GM12878 (cell line): ENCODE data around the gene ESPL1. TPM values are rescaled to one million over a fixed set of nuclear protein-coding genes. Genes with fewer than 3 reads are reported as not detected.

ENCODE experiments used
- ATAC-seq: fragments of 200-7000 bp; cut with Tn5 transposase; 3 replicates; pipeline ENCODE4 v1.9.1; 2020; ENCODE audit warnings: mild to moderate bottlenecking, moderate library complexity
- BruUV-seq: library from RNA; stranded (reverse); fragments of 400-500 nt; replicated peaks from 2 replicates; lab custom pipeline; 2021; lab: Mats Ljungman, UMichigan
- CTCF ChIA-PET: fragments of 300-600 bp; sonication (Branson Sonifier 250); formaldehyde crosslinking; extraction: SDS; loops from one replicate; lab custom pipeline; 2021; ENCODE audit warnings: inconsistent platforms; lab: Yijun Ruan, JAX
- POLR2A ChIA-PET: fragments of 350-600 bp; formaldehyde crosslinking; extraction: SDS; loops from one replicate; lab custom pipeline; 2021; ENCODE audit warnings: inconsistent platforms; lab: Charles Lee
- RAD21 ChIA-PET: fragments of 300-600 bp; sonication (Branson Sonifier 250); formaldehyde crosslinking; loops from one replicate; lab custom pipeline; 2023; ENCODE audit warnings: antibody characterized with exemption; ENCODE audit not compliant: unreplicated experiment; lab: Charles Lee
- SMC1A ChIA-PET: fragments of 300-600 bp; sonication (Branson Sonifier 250); formaldehyde crosslinking; loops from one replicate; lab custom pipeline; 2023; ENCODE audit not compliant: unreplicated experiment, uncharacterized antibody; lab: Charles Lee
- DNase-seq: peaks from one replicate; pipeline ENCODE4 v3.0.0-alpha.2; 2011; ENCODE audit warnings: low read depth, low spot score
- FAIRE-seq: peaks from 3 replicates; lab custom pipeline; 2011; peaks lifted over from hg19 to GRCh38; lab: Jason Lieb, UNC
- H2AFZ ChIP-seq: 2 replicates; pipeline ENCODE4 v1.6.0; 2011; ENCODE audit warnings: low read depth, low read length, control low read depth; ENCODE audit not compliant: control insufficient read depth
- H3K27ac ChIP-seq: 2 replicates; pipeline ENCODE4 v1.5.1; 2011; ENCODE audit warnings: control low read depth; ENCODE audit not compliant: control insufficient read depth, insufficient read depth
- H3K27me3 ChIP-seq, 2 experiments: replicated peaks in 1 of 2; 2 replicates each; pipeline versions ENCODE4 v1.6.0 to v1.6.1; 2011; ENCODE audit warnings: low read length in 1 of 2; ENCODE audit not compliant: control insufficient read depth in 2 of 2, insufficient read depth in 2 of 2
- H3K36me3 ChIP-seq, 2 experiments: 2 replicates each; pipeline ENCODE4 v1.5.1; 2011; ENCODE audit warnings: low read length in 1 of 2; ENCODE audit not compliant: control insufficient read depth in 2 of 2, insufficient read depth in 2 of 2
- H3K4me1 ChIP-seq: 2 replicates; pipeline ENCODE4 v1.6.1; 2011; ENCODE audit warnings: mild to moderate bottlenecking, low read length, moderate library complexity, mixed read lengths; ENCODE audit not compliant: control insufficient read depth, insufficient read depth
- H3K4me2 ChIP-seq: 2 replicates; pipeline ENCODE4 v1.6.0; 2011; ENCODE audit warnings: control low read depth; ENCODE audit not compliant: control insufficient read depth, insufficient read depth
- H3K4me3 ChIP-seq: fragments of 200-600 bp; sonication (generic); 2 replicates; pipeline ENCODE4 v1.5.1; 2016
- H3K79me2 ChIP-seq: 2 replicates; pipeline ENCODE4 v1.6.0; 2011; ENCODE audit warnings: low read length; ENCODE audit not compliant: control insufficient read depth, insufficient read depth
- H3K9ac ChIP-seq: 2 replicates; pipeline ENCODE4 v1.8.0; 2011; ENCODE audit warnings: low read length, control low read depth, mixed read lengths; ENCODE audit not compliant: control insufficient read depth, insufficient read depth
- H3K9me3 ChIP-seq: replicated peaks from 3 replicates; pipeline ENCODE4 v1.5.1; 2011; ENCODE audit warnings: mild to moderate bottlenecking, low read length; ENCODE audit not compliant: control insufficient read depth, insufficient read depth
- H4K20me1 ChIP-seq: 2 replicates; pipeline ENCODE4 v1.6.0; 2011; ENCODE audit not compliant: control insufficient read depth, insufficient read depth
- BACH1 ChIP-seq: fragments of 450-650 bp; IDR thresholded peaks from 2 replicates; pipeline ENCODE4 v1.6.1; 2017; ENCODE audit warnings: mild to moderate bottlenecking, borderline replicate concordance
- DPF2 ChIP-seq: fragments of 450-650 bp; IDR thresholded peaks from 2 replicates; pipeline ENCODE4 v1.6.1; 2017; ENCODE audit warnings: mild to moderate bottlenecking
- EGR1 ChIP-seq, 2 experiments: IDR thresholded peaks; 1 replicate in 1 of 2; 2 replicates in 1 of 2; pipeline ENCODE4 v1.6.1; 2011 to 2012; ENCODE audit warnings: low read depth in 2 of 2, low read length in 2 of 2, borderline replicate concordance in 1 of 2, mild to moderate bottlenecking in 1 of 2, moderate library complexity in 1 of 2
- MYC ChIP-seq: IDR thresholded peaks from 2 replicates; pipeline ENCODE4 v1.6.1; 2011; ENCODE audit warnings: mild to moderate bottlenecking, low read length, moderate library complexity, inconsistent platforms; ENCODE audit not compliant: insufficient read depth, insufficient replicate concordance, insufficient read length, severe bottlenecking
- NBN ChIP-seq: fragments of 450-650 bp; IDR thresholded peaks from 2 replicates; pipeline ENCODE4 v1.6.1; 2016
- NKRF ChIP-seq: fragments of 450-650 bp; conservative IDR thresholded peaks from 2 replicates; pipeline ENCODE4 v1.6.1; 2017; ENCODE audit warnings: mild to moderate bottlenecking, moderate library complexity
- NR2C1 ChIP-seq: fragments of 450-650 bp; IDR thresholded peaks from 2 replicates; pipeline ENCODE4 v1.6.1; 2017; ENCODE audit warnings: antibody characterized with exemption, mild to moderate bottlenecking, moderate library complexity
- PKNOX1 ChIP-seq: fragments of 450-650 bp; IDR thresholded peaks from 2 replicates; pipeline ENCODE4 v1.6.1; 2016; ENCODE audit warnings: mild to moderate bottlenecking
- POLR2A ChIP-seq: IDR thresholded peaks from 2 replicates; pipeline ENCODE4 v1.6.1; 2011; ENCODE audit warnings: low read depth, mild to moderate bottlenecking, low read length
- POLR2AphosphoS2 ChIP-seq: IDR thresholded peaks from 2 replicates; pipeline ENCODE4 v1.6.1; 2011; ENCODE audit warnings: low read depth, mild to moderate bottlenecking, low read length, improper control_type of control experiment, moderate library complexity
- POLR2AphosphoS5 ChIP-seq: IDR thresholded peaks from 2 replicates; pipeline ENCODE4 v1.6.1; 2011; ENCODE audit warnings: mild to moderate bottlenecking, low read length, inconsistent platforms
- POU2F2 ChIP-seq: IDR thresholded peaks from 3 replicates; pipeline ENCODE4 v1.6.1; 2011; ENCODE audit warnings: low read depth, mild to moderate bottlenecking, low read length, borderline replicate concordance
- SMC3 ChIP-seq: IDR thresholded peaks from 2 replicates; pipeline ENCODE4 v1.6.1; 2011; ENCODE audit warnings: low read length, improper control_type of control experiment, borderline replicate concordance
- ZZZ3 ChIP-seq: IDR thresholded peaks from 2 replicates; pipeline ENCODE4 v1.6.1; 2011; ENCODE audit warnings: low read depth; ENCODE audit not compliant: control insufficient read depth, insufficient read length
- WGBS: methylation state at CpG from one replicate; pipeline ENCODE4 v1.1.6; 2016; ENCODE audit warnings: low lambda C conversion rate; ENCODE audit not compliant: insufficient replicate concordance, insufficient coverage; ENCODE audit errors: missing lambda C conversion rate; 5-methylcytosine and 5-hydroxymethylcytosine counted together
- in situ Hi-C: fragments of 300-500 bp; cut with MboI; formaldehyde crosslinking; loops from 9 replicates; pipeline ENCODE4 v1.14.3; 2018; ENCODE audit warnings: mixed read lengths
- intact Hi-C: fragments of 100-400 bp; cut with micrococcal nuclease; formaldehyde crosslinking; loops from one replicate; pipeline ENCODE4 v1.14.2; 2022; ENCODE audit not compliant: unreplicated experiment
- polyA plus RNA-seq, 11 experiments: library from polyadenylated mRNA; depleted of rRNA in 4 of 11; unstranded in 6 of 11; stranded (reverse) in 5 of 11; fragments of >200 nt; fragmentation: Nextera tagmentation in 4 of 11; fragmentation: Illumina TruSeq in 1 of 11; extraction: Ambion mirVana in 4 of 11; extraction: Trizol in 1 of 11; gene quantifications; 1 replicate in 1 of 11; 2 replicates in 10 of 11; pipeline versions ENCODE4 v1.2.1 to v1.2.3, GENCODE V29; 2011 to 2016; ENCODE audit warnings: inconsistent platforms in 2 of 11, missing spikeins in 2 of 11, low read depth in 1 of 11
- total RNA-seq, 4 experiments: library from RNA; depleted of rRNA in 3 of 4; stranded (reverse); fragments of >200 nt in 3 of 4; fragmentation: Illumina TruSeq in 1 of 4; extraction: Trizol in 1 of 4; gene quantifications; 2 replicates each; pipeline versions ENCODE4 v1.2.1 to v1.2.3, GENCODE V29; 2013 to 2021
- TF ChIP-seq, protein P1 (sequence below): fragments of 450-650 bp; IDR thresholded peaks from 2 replicates; pipeline ENCODE4 v1.6.1; 2017; ENCODE audit warnings: mild to moderate bottlenecking, moderate library complexity

ESPL1 gene
- total and polyA plus RNA-seq, 10 of the 15 experiments (the other 5 are each of a cell fraction or from before 2014, with no cell fraction given): 2.1 to 61.9 (median 21.2) TPM

GRCh38 chr12:53219956-53220693 is 48.0 kb upstream of the ESPL1 start:
- ChIA-PET RAD21 (interaction anchor here (0.6 to 11.1 kb wide), 18 partner anchors 9 to 198 kb away, joined by 3 to 146 read pairs (median 4); partner anchors contain the start of genes AAAS, CSAD, ESPL1 and ITGB7), SMC1A (interaction anchor here (0.7 to 16.4 kb wide), 18 partner anchors 12 to 122 kb away, joined by 3 to 155 read pairs (median 4); partner anchors contain the start of genes ESPL1, ITGB7 and PFDN5), POLR2A (interaction anchor here (0.6 to 4.4 kb wide), 11 partner anchors 12 to 214 kb away, joined by 3 to 28 read pairs (median 4); partner anchors contain the start of genes CSAD, EIF4B, ESPL1 and ITGB7), CTCF (interaction anchor here (1.1 to 15.7 kb wide), 13 partner anchors 11 to 125 kb away, joined by 3 to 315 read pairs (median 9); partner anchors contain the start of genes AAAS, CSAD, ESPL1 and PFDN5)
- Histone ChIP-seq H3K79me2 (peaks cover 4% of the 10 kb centered on the region; the same call in 1 of the 2 replicates), H3K9me3 (no peaks in the 10 kb centered on the region), H3K27me3 (no peaks in the 10 kb centered on the region), H3K9ac (peak overlapping the region; percentile 54), H4K20me1 (no peaks in the 10 kb centered on the region), H3K4me2 (peak overlapping the region; percentile 86), H3K36me3 (no peaks in the 10 kb centered on the region; a peak in 1 of 4 replicates), H2AFZ (peak overlapping the region; percentile 92), H3K27ac (peak overlapping the region; percentile 49), H3K4me1 (peaks cover 22% of the 10 kb centered on the region), H3K4me3 (peak overlapping the region; percentile 86)
- ATAC-seq (peak; percentile 59), FAIRE-seq (peak; percentile 80), DNase-seq (no peak)
- WGBS: 1% methylated on average over 37 of the region's 53 CpGs
- in situ Hi-C loops: no loop called here
- intact Hi-C loops: loop anchor here (2.0 to 5.0 kb wide), 2 partner anchors 33 to 47 kb away; partner anchors contain the start of gene ESPL1
- no TSS peak for BruUV-seq
- TF ChIP-seq MYC (peak; percentile 38), DPF2 (0 out of 2 replicates have a peak, but pooled peaks have one; percentile 13), PKNOX1 (0 out of 2 replicates have a peak, but pooled peaks have one; percentile 14), SMC3 (no peak), POLR2A (peak; percentile 34; the same call in 1 of the 2 replicates), BACH1 (peak; percentile 15; the same call in 1 of the 2 replicates), POLR2AphosphoS2 (0 out of 2 replicates have a peak, but pooled peaks have one; percentile 3), POLR2AphosphoS5 (peak; percentile 16; the same call in 1 of the 2 replicates), NKRF (peak; percentile 17; the same call in 1 of the 2 replicates), ZZZ3 (no peak), POU2F2 (peak; percentile 45; the same call in 1 of the 3 replicates), NBN (peak; percentile 6), NR2C1 (no peak), EGR1 (IDR thresholded peaks at IDR 0.05; ENCODE audit: borderline replicate concordance in 1 of 2, low read depth in 2 of 2, low read length in 2 of 2) (peak in 1 of 2 experiments; percentile 45; a peak in 1 of 3 replicates)
- TF ChIP-seq, protein P1, sequence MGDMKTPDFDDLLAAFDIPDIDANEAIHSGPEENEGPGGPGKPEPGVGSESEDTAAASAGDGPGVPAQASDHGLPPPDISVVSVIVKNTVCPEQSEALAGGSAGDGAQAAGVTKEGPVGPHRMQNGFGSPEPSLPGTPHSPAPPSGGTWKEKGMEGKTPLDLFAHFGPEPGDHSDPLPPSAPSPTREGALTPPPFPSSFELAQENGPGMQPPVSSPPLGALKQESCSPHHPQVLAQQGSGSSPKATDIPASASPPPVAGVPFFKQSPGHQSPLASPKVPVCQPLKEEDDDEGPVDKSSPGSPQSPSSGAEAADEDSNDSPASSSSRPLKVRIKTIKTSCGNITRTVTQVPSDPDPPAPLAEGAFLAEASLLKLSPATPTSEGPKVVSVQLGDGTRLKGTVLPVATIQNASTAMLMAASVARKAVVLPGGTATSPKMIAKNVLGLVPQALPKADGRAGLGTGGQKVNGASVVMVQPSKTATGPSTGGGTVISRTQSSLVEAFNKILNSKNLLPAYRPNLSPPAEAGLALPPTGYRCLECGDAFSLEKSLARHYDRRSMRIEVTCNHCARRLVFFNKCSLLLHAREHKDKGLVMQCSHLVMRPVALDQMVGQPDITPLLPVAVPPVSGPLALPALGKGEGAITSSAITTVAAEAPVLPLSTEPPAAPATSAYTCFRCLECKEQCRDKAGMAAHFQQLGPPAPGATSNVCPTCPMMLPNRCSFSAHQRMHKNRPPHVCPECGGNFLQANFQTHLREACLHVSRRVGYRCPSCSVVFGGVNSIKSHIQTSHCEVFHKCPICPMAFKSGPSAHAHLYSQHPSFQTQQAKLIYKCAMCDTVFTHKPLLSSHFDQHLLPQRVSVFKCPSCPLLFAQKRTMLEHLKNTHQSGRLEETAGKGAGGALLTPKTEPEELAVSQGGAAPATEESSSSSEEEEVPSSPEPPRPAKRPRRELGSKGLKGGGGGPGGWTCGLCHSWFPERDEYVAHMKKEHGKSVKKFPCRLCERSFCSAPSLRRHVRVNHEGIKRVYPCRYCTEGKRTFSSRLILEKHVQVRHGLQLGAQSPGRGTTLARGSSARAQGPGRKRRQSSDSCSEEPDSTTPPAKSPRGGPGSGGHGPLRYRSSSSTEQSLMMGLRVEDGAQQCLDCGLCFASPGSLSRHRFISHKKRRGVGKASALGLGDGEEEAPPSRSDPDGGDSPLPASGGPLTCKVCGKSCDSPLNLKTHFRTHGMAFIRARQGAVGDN: 0 out of 2 replicates have a peak, but pooled peaks have one; percentile 1
